ENCODE results near the gene SLIT3.
A peak's percentile ranks its signal among the peaks of the same experiment; 100 is the strongest.

The SLIT3 gene

DNA sequence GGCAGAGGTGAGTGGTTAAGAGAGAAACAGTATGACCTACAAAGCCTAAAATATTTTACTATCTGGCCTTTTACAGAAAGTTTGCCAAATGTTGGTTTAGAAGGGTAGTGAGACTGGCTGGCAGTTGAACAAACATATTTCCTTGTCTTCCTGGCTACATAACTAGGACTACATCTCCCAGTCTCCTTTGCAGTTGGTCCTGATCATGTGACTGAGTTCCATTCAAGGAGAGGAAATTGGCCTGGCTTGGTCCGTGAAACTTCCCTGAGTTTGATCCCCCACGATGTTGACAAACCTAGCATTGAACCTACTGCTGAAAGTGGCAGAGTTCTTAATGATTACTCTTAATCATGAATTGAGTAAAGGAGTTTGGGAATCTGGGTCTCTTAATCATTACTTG lies 280.8 kb downstream of the SLIT3 start:
- TF ChIP-seq, protein P1, sequence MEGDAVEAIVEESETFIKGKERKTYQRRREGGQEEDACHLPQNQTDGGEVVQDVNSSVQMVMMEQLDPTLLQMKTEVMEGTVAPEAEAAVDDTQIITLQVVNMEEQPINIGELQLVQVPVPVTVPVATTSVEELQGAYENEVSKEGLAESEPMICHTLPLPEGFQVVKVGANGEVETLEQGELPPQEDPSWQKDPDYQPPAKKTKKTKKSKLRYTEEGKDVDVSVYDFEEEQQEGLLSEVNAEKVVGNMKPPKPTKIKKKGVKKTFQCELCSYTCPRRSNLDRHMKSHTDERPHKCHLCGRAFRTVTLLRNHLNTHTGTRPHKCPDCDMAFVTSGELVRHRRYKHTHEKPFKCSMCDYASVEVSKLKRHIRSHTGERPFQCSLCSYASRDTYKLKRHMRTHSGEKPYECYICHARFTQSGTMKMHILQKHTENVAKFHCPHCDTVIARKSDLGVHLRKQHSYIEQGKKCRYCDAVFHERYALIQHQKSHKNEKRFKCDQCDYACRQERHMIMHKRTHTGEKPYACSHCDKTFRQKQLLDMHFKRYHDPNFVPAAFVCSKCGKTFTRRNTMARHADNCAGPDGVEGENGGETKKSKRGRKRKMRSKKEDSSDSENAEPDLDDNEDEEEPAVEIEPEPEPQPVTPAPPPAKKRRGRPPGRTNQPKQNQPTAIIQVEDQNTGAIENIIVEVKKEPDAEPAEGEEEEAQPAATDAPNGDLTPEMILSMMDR (conservative IDR thresholded peaks at IDR 0.05; ENCODE audit: control insufficient read depth, insufficient read depth, low read depth, low read length) = no peak
- no peak overlapping the region for H3K4me3 ChIP-seq (ENCODE audit: control insufficient read depth, low read depth, low read length)
- DNase-seq (ENCODE audit: low read depth) = peak; percentile 16

DNA sequence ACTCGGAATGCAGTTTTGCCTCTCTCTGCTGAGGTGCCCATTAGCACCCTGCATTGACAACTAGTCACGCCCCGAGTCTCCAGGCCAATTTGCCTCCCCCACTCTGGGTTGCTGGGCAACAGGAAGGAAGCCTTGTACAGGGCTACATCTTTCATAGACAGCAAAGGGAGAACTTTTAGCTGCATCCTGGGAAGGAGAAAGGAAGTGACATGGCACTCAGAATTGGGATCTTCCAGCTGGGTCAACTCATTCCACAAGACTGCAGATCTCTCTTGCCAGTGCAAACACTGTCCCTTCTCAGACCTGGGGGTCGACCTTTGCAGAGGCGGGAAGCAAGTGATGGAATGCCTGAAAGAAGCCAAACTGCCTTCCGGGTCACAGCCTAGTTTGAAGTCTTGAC lies 282.0 kb downstream of the SLIT3 start:
- no peak overlapping the region for H3K4me3 ChIP-seq (ENCODE audit: control insufficient read depth, low read depth, low read length)
- no peak for DNase-seq (ENCODE audit: low read depth)
- TF ChIP-seq, protein P1 (conservative IDR thresholded peaks at IDR 0.05; ENCODE audit: control insufficient read depth, insufficient read depth, low read depth, low read length) = no peak

DNA sequence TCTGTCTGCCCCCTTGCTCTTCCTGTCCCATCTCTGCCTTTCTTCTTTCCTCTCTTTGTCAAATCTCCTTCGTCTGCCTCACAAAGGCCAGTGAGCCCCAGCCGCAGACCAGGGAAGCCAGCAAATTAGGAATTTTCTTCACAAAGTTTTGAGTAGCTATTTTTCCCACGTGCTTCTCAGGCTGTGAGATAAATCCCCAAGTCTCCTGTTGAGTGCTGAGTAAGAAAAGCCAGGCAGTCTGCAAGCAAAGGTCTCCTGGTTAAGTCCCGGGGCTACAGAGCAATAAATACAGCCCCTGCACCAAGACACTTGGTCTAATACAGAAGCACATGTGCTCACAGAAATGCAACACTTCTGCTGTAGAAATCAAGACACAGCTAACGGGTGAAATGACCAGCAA lies 284.9 kb downstream of the SLIT3 start:
- TF ChIP-seq, protein P1 (conservative IDR thresholded peaks at IDR 0.05; ENCODE audit: control insufficient read depth, insufficient read depth, low read depth, low read length) = no peak
- no peak for DNase-seq (ENCODE audit: low read depth)
- no peak overlapping the region for H3K4me3 ChIP-seq (ENCODE audit: control insufficient read depth, low read depth, low read length)

GRCh38 chr5:169013846-169014245 lies 287.1 kb downstream of the SLIT3 start:
- DNase-seq (ENCODE audit: low read depth) = no peak
- TF ChIP-seq, protein P1 (conservative IDR thresholded peaks at IDR 0.05; ENCODE audit: control insufficient read depth, insufficient read depth, low read depth, low read length) = no peak
- H3K4me3 ChIP-seq (ENCODE audit: control insufficient read depth, low read depth, low read length) = no peak overlapping the region

DNA sequence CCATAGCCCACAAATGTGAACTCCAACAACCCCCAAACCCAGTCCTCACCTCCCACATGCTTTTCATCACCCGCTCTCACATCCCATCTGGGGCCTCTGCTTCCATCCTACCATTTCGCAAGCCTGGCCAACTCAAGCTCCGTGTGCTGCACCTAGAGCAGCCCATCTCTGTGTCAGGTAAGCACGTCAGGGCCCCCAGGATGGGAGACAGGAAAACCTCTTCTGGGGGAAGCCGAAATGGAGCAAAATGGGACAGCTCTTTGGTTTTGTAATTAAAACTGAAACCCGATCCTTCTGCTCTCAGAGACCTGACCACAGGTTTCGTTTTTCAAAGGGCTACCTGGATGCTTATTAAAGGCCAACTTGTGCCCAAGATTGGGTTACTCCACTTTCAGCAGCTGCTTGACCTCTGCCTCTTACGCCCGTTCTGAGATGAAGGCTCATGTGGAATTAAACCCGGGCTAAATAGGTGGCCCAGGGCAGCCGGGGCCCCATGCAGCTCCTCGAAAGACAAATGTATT lies 287.7 kb downstream of the SLIT3 start:
- TF ChIP-seq, protein P1 (conservative IDR thresholded peaks at IDR 0.05; ENCODE audit: control insufficient read depth, insufficient read depth, low read depth, low read length) = no peak
- no peak overlapping the region for H3K4me3 ChIP-seq (ENCODE audit: control insufficient read depth, low read depth, low read length)
- DNase-seq (ENCODE audit: low read depth) = no peak

GRCh38 chr5:169012450-169012849 lies 288.5 kb downstream of the SLIT3 start:
- no peak for DNase-seq (ENCODE audit: low read depth)
- H3K4me3 ChIP-seq (ENCODE audit: control insufficient read depth, low read depth, low read length) = no peak overlapping the region
- TF ChIP-seq, protein P1 (conservative IDR thresholded peaks at IDR 0.05; ENCODE audit: control insufficient read depth, insufficient read depth, low read depth, low read length) = no peak

DNA sequence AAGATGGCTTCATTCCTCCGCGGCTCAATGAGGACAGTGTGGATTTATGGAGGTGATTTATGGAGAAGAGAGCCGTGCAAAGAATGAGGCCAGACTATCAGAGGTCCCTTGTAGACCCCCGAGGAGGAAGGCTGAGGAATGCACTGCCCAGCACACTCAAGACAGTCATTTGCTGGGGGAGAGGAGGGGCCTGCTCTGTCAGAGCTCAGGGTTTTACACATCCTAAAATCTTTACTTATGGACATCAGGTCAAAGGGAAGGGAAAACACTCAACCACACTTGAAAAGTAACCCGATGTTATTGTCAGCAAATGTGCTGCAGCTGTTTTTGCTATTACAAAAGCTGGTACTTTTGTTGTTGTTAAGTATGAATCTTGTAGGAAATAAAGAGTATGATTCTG lies 289.5 kb downstream of the SLIT3 start:
- TF ChIP-seq, protein P1 (conservative IDR thresholded peaks at IDR 0.05; ENCODE audit: control insufficient read depth, insufficient read depth, low read depth, low read length) = no peak
- DNase-seq (ENCODE audit: low read depth) = no peak
- no peak overlapping the region for H3K4me3 ChIP-seq (ENCODE audit: control insufficient read depth, low read depth, low read length)
